ENCODE data around the gene HIPK2. TPM values are rescaled to one million over a fixed set of nuclear protein-coding genes. Genes with fewer than 3 reads are reported as not detected.

Gene HIPK2
- total RNA-seq, 4 donors from 2014 or later: 13.6 to 21.8 (median 18.2) TPM

- H3K4me1 ChIP-seq: no peaks in the 10 kb centered on the region
- DNase-seq (ENCODE audit: low spot score in 2 of 2): no peak
- TF ChIP-seq EP300 (IDR thresholded peaks at IDR 0.05): no peak
- TF ChIP-seq POLR2A (IDR thresholded peaks at IDR 0.05): no peak
- TF ChIP-seq CTCF (IDR thresholded peaks at IDR 0.05): no peak
- no peak for TF ChIP-seq POLR2AphosphoS5 (IDR thresholded peaks at IDR 0.05)
- H3K9me3 ChIP-seq: no peaks in the 10 kb centered on the region
- H3K27me3 ChIP-seq: no peaks in the 10 kb centered on the region
- H3K27ac ChIP-seq: no peak overlapping the region
- H3K36me3 ChIP-seq: peaks cover 73% of the 10 kb centered on the region
- H3K4me3 ChIP-seq: no peak overlapping the region
- WGBS: 94% methylated on average over 4 of the region's 5 CpGs
These were observed 180.8 kb downstream of the HIPK2 start for GRCh38 chr7:139597028-139597427.

- no peak for DNase-seq (ENCODE audit: low spot score in 2 of 2)
- H3K36me3 ChIP-seq: peaks cover 75% of the 10 kb centered on the region
These were observed 181.2 kb downstream of the HIPK2 start for GRCh38 chr7:139596626-139597025.

GRCh38 chr7:139595806-139596205, 182.0 kb downstream of the HIPK2 start:
- WGBS: 52% methylated on average over 5 of the region's 5 CpGs
- Histone ChIP-seq H3K27me3 (no peaks in the 10 kb centered on the region), H3K36me3 (peaks cover 79% of the 10 kb centered on the region), H3K27ac (no peak overlapping the region), H3K9me3 (no peaks in the 10 kb centered on the region), H3K4me3 (no peak overlapping the region), H3K4me1 (no peaks in the 10 kb centered on the region)
- DNase-seq (ENCODE audit: low spot score in 2 of 2): no peak
- TF ChIP-seq EP300 (IDR thresholded peaks at IDR 0.05) (no peak), POLR2A (IDR thresholded peaks at IDR 0.05) (no peak), CTCF (IDR thresholded peaks at IDR 0.05) (no peak), POLR2AphosphoS5 (IDR thresholded peaks at IDR 0.05) (no peak)

More at GRCh38 chr7:139596626-139597025, 181.2 kb downstream of the HIPK2 start:
- no peaks in the 10 kb centered on the region for H3K27me3 ChIP-seq
- no peaks in the 10 kb centered on the region for H3K9me3 ChIP-seq
- H3K4me3 ChIP-seq: no peak overlapping the region
- H3K27ac ChIP-seq: no peak overlapping the region
- WGBS: 86% methylated on average over 1 of the region's 17 CpGs
- H3K4me1 ChIP-seq: no peaks in the 10 kb centered on the region
- TF ChIP-seq POLR2A (IDR thresholded peaks at IDR 0.05): no peak
- no peak for TF ChIP-seq CTCF (IDR thresholded peaks at IDR 0.05)
- TF ChIP-seq POLR2AphosphoS5 (IDR thresholded peaks at IDR 0.05): no peak
- no peak for TF ChIP-seq EP300 (IDR thresholded peaks at IDR 0.05)

- DNase-seq (ENCODE audit: low spot score in 2 of 2): no peak
- H3K27ac ChIP-seq: no peak overlapping the region
- WGBS: 63% methylated on average over 13 of the region's 13 CpGs
- no peak overlapping the region for H3K4me3 ChIP-seq
- TF ChIP-seq EP300 (IDR thresholded peaks at IDR 0.05): no peak
- no peak for TF ChIP-seq POLR2A (IDR thresholded peaks at IDR 0.05)
- no peak for TF ChIP-seq POLR2AphosphoS5 (IDR thresholded peaks at IDR 0.05)
- no peak for TF ChIP-seq CTCF (IDR thresholded peaks at IDR 0.05)
- peaks cover 72% of the 10 kb centered on the region for H3K36me3 ChIP-seq
- H3K9me3 ChIP-seq: no peaks in the 10 kb centered on the region
- H3K27me3 ChIP-seq: no peaks in the 10 kb centered on the region
- H3K4me1 ChIP-seq: no peaks in the 10 kb centered on the region
These were observed 182.8 kb downstream of the HIPK2 start for GRCh38 chr7:139594911-139595476.

GRCh38 chr7:139594090-139594489, 183.7 kb downstream of the HIPK2 start:
- TF ChIP-seq POLR2AphosphoS5 (IDR thresholded peaks at IDR 0.05) (no peak), EP300 (IDR thresholded peaks at IDR 0.05) (no peak), CTCF (IDR thresholded peaks at IDR 0.05) (no peak)
- H3K9me3 ChIP-seq: no peaks in the 10 kb centered on the region
- no peak for DNase-seq (ENCODE audit: low spot score in 2 of 2)
- 94% methylated on average over 2 of the region's 2 CpGs for WGBS
- no peaks in the 10 kb centered on the region for H3K27me3 ChIP-seq
- no peaks in the 10 kb centered on the region for H3K4me1 ChIP-seq
- H3K36me3 ChIP-seq: peaks cover 70% of the 10 kb centered on the region
- H3K4me3 ChIP-seq: no peak overlapping the region
- H3K27ac ChIP-seq: no peak overlapping the region
